Body of pancreas (tissue), 4 donors: ENCODE measurements around the gene FOXP1. TPM values are rescaled to one million over a fixed set of nuclear protein-coding genes. Genes with fewer than 3 reads are reported as not detected.

Experiments
- ATAC-seq: fragments of 150-250 bp; one replicate; pipeline ENCODE4 v1.9.1; 2016
- DNase-seq, 4 donors: peaks; one replicate each; pipeline ENCODE4 v3.0.0-alpha.2; 2019
- H3K27ac ChIP-seq, 4 donors: fragments of 200-600 bp; sonication (generic); 1 replicate in 3 of 4; 2 replicates in 1 of 4; pipeline versions ENCODE4 v1.5.1 to v1.6.1; 2016 to 2019; ENCODE audit warnings: mild to moderate bottlenecking in 1 of 4, mixed read lengths in 1 of 4, moderate library complexity in 1 of 4
- H3K27me3 ChIP-seq, 2 donors: fragments of 200-600 bp; sonication (generic); one replicate each; pipeline ENCODE4 v1.6.0; 2016; ENCODE audit warnings: mild to moderate bottlenecking in 1 of 2
- H3K36me3 ChIP-seq, 2 donors: fragments of 200-600 bp; sonication (generic); replicated peaks in 1 of 2; 2 replicates each; pipeline ENCODE4 v1.5.1; 2016; ENCODE audit warnings: low read depth in 2 of 2; ENCODE audit not compliant: insufficient read depth in 1 of 2
- H3K4me1 ChIP-seq: fragments of 200-600 bp; sonication (generic); one replicate; pipeline ENCODE4 v1.6.0; 2016
- H3K4me3 ChIP-seq, 2 donors: fragments of 200-600 bp; sonication (generic); 1 replicate in 1 of 2; 2 replicates in 1 of 2; pipeline ENCODE4 v1.5.1; 2016 to 2019
- H3K9me3 ChIP-seq, 3 donors: fragments of 200-600 bp; sonication (generic); 1 replicate in 2 of 3; 2 replicates in 1 of 3; pipeline ENCODE4 v1.5.1; 2016
- POLR2A ChIP-seq, 3 donors: fragments of 450-650 bp; IDR thresholded peaks; one replicate each; pipeline ENCODE4 v1.6.1; 2016; ENCODE audit warnings: antibody characterized with exemption in 3 of 3, mild to moderate bottlenecking in 2 of 3
- WGBS, 2 donors: methylation state at CpG; one replicate each; pipeline ENCODE4 v1.1.5; 2017; 5-methylcytosine and 5-hydroxymethylcytosine counted together
- intact Hi-C: fragments of 100-400 bp; cut with DNase I; formaldehyde crosslinking; loops from one replicate; pipeline ENCODE4 v1.15.1; 2023
- total RNA-seq, 2 donors: library from RNA; depleted of rRNA; stranded (reverse); fragments of >200 nt; gene quantifications; one replicate each; pipeline ENCODE4 v1.1.0, GENCODE V29; 2016
- TF ChIP-seq, protein P1 (sequence below), 7 experiments: fragments of 450-650 bp in 4 of 7; fragments of 200-600 bp in 3 of 7; sonication (generic) in 3 of 7; IDR thresholded peaks; one replicate each; pipeline ENCODE4 v1.5.1; 2016 to 2019; ENCODE audit warnings: antibody characterized with exemption in 7 of 7

The FOXP1 gene
- total RNA-seq, 2 donors from 2014 or later: 85.7 to 86.1 TPM

DNA sequence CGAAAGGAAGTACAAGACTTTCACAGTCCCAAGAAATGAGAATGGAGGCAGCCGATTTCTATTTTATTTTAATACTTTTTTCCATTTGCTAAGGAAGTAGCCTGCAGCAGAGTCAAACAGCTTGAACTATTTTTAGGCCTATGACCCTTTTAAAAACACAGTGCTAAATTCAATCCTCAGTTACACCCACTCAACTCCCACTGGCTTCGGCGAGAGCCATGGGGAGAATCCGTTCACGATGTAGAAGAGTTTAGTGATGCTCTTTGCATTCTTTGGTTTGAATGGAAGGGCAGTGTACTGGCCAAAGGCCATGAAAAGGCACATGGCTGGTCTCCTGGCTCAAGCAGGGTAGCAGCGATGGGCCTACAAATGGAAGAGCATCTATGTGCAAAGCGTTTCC, 343.5 kb downstream of the FOXP1 start:
- H3K36me3 ChIP-seq: no peaks in the 10 kb centered on the region
- TF ChIP-seq, protein P1, sequence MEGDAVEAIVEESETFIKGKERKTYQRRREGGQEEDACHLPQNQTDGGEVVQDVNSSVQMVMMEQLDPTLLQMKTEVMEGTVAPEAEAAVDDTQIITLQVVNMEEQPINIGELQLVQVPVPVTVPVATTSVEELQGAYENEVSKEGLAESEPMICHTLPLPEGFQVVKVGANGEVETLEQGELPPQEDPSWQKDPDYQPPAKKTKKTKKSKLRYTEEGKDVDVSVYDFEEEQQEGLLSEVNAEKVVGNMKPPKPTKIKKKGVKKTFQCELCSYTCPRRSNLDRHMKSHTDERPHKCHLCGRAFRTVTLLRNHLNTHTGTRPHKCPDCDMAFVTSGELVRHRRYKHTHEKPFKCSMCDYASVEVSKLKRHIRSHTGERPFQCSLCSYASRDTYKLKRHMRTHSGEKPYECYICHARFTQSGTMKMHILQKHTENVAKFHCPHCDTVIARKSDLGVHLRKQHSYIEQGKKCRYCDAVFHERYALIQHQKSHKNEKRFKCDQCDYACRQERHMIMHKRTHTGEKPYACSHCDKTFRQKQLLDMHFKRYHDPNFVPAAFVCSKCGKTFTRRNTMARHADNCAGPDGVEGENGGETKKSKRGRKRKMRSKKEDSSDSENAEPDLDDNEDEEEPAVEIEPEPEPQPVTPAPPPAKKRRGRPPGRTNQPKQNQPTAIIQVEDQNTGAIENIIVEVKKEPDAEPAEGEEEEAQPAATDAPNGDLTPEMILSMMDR (IDR thresholded peaks at IDR 0.05): no peak
- no peak for TF ChIP-seq POLR2A (IDR thresholded peaks at IDR 0.05)
- no peaks in the 10 kb centered on the region for H3K27me3 ChIP-seq
- intact Hi-C loops: no loop called here
- no peak overlapping the region for H3K27ac ChIP-seq
- peaks cover 6% of the 10 kb centered on the region for H3K4me1 ChIP-seq
- H3K9me3 ChIP-seq: no peaks in the 10 kb centered on the region
- 85 to 90% methylated on average over 8 of the region's 8 CpGs for WGBS, 2 donors
- DNase-seq (no peak), ATAC-seq (no peak)
- no peak overlapping the region for H3K4me3 ChIP-seq

DNA sequence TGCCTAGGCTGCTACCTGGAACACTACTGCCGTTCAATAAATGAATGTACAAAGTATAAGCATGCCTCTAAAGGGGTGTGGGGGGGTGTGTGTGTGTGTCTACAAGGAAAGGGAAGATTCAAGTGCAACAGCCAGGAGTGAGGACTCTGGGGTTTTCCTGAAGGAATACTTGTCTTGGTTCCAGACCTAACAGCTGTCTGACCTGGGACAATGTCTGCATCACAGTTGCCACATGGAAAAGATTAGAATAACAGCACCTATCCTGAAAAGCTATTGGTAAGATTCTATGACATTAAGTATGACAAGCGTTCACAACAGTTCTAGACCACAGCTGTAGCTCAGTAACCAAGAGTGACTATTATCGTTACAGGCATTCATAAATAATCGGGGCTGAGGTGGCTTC, 345.2 kb downstream of the FOXP1 start:
- H3K4me1 ChIP-seq: no peaks in the 10 kb centered on the region
- no peaks in the 10 kb centered on the region for H3K9me3 ChIP-seq
- no peak overlapping the region for H3K4me3 ChIP-seq
- no peak for ATAC-seq
- 82 to 89% methylated on average over 4 of the region's 4 CpGs for WGBS, 2 donors
- DNase-seq: no peak
- H3K36me3 ChIP-seq: no peaks in the 10 kb centered on the region
- no peaks in the 10 kb centered on the region for H3K27me3 ChIP-seq
- intact Hi-C loops: no loop called here
- TF ChIP-seq POLR2A (IDR thresholded peaks at IDR 0.05): no peak
- no peak overlapping the region for H3K27ac ChIP-seq

DNA sequence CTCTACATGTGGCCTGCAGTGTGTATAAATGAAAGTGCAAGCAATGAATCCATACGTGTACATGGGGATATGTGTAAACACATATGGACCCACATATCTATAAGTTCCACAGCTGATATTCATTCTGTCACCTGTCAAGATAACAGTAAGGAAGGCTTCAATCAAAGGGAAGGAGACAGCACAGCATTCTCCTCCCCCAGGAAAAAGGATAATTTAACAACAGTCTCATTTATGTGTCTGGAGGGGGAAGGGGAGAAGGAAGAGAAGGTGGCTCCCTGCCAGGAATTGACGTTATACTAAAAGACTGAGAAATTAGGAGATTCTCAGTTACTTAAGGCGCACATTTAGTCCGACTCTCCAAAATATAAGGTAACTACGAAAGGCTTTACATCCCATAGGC, 345.9 kb downstream of the FOXP1 start:
- Histone ChIP-seq H3K4me1 (no peaks in the 10 kb centered on the region), H3K27me3 (no peaks in the 10 kb centered on the region), H3K36me3 (no peaks in the 10 kb centered on the region), H3K27ac (no peak overlapping the region), H3K4me3 (no peak overlapping the region), H3K9me3 (no peaks in the 10 kb centered on the region)
- WGBS, 2 donors: 76 to 78% methylated on average over 5 of the region's 5 CpGs
- ATAC-seq (no peak), DNase-seq (no peak)
- no peak for TF ChIP-seq POLR2A (IDR thresholded peaks at IDR 0.05)
- intact Hi-C loops: no loop called here

DNA sequence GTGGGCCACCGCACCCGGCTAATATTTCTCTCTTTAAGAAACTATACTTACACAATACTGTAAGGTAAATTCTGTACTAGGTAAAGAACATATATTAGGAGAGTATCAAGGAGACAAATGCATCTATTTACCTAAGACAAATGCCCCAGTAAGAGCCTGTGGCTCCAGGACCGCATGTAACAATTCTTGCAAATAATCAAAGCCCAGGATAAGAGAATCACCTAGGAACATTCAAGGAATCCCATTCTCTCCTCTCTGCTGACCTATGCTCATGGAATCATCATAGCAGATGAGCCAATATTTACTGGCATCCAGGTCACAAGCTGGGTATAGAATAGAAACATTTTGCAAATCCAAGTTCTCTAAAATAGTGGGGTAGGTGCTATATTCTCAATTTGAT, 347.7 kb downstream of the FOXP1 start:
- H3K4me3 ChIP-seq: no peak overlapping the region
- WGBS, 2 donors: 97 to 100% methylated on average over 3 of the region's 3 CpGs
- no peaks in the 10 kb centered on the region for H3K9me3 ChIP-seq
- intact Hi-C loops: no loop called here
- no peaks in the 10 kb centered on the region for H3K27me3 ChIP-seq
- H3K27ac ChIP-seq: no peak overlapping the region
- no peak for TF ChIP-seq POLR2A (IDR thresholded peaks at IDR 0.05)
- TF ChIP-seq, protein P1 (IDR thresholded peaks at IDR 0.05): no peak
- no peaks in the 10 kb centered on the region for H3K36me3 ChIP-seq
- no peak for ATAC-seq
- DNase-seq: no peak
- no peaks in the 10 kb centered on the region for H3K4me1 ChIP-seq

DNA sequence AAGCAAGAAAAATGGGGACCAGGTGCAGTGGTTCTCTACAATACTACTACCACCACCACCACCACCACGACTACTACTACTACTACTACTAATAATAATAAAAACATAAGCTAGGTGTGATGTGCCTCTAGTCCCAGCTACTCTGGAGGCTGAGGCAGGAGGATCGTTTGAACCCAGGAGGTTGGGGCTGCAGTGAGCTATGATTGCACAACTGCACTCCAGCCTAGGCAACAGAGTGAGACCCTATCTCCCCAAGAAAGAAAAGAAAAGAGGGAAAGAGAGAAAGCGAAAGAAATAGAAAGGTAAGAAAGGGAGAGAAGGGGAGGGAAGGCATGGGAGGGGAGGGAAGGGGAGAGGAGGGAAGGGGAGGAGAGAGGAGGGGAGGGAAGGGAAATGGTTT, 350.6 kb downstream of the FOXP1 start:
- WGBS, 2 donors: 86 to 91% methylated on average over 3 of the region's 3 CpGs
- no peak overlapping the region for H3K27ac ChIP-seq
- no peak overlapping the region for H3K4me3 ChIP-seq
- H3K4me1 ChIP-seq: peaks cover 6% of the 10 kb centered on the region
- DNase-seq: no peak
- H3K9me3 ChIP-seq: no peaks in the 10 kb centered on the region
- no peak for ATAC-seq
- intact Hi-C loops: no loop called here
- no peaks in the 10 kb centered on the region for H3K36me3 ChIP-seq
- TF ChIP-seq, protein P1 (IDR thresholded peaks at IDR 0.05): no peak
- TF ChIP-seq POLR2A (IDR thresholded peaks at IDR 0.05): no peak
- no peaks in the 10 kb centered on the region for H3K27me3 ChIP-seq

DNA sequence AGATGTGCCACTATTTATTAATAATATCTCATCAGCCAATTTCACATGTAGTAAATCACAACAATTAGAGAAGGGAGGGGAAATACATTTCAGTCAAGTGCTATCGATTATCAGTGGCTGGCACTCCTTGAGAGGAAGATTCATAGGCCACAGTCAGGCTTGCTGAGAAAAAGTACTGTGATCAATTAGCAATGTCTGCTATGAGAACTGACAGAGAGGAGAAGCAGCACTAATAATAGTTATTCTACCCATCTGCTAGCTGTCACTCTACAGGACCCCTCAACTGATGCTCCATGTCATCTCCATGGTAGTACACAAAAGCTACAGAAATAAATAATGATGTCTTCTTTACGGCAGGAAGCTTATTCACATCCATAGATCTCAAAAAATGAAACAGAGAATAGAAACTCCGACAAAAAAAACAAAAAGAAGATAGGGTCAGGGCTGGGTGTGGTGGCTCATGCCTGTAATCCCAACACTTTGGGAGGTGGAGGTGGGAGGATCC, 351.3 kb downstream of the FOXP1 start:
- Histone ChIP-seq H3K27ac (no peak overlapping the region), H3K4me3 (no peak overlapping the region), H3K36me3 (no peaks in the 10 kb centered on the region), H3K4me1 (peaks cover 6% of the 10 kb centered on the region), H3K9me3 (no peaks in the 10 kb centered on the region), H3K27me3 (no peaks in the 10 kb centered on the region)
- WGBS, 2 donors: 55 to 65% methylated on average over 3 of the region's 3 CpGs
- TF ChIP-seq, protein P1 (IDR thresholded peaks at IDR 0.05): no peak
- TF ChIP-seq POLR2A (IDR thresholded peaks at IDR 0.05): no peak
- ATAC-seq (no peak), DNase-seq (no peak)
- intact Hi-C loops: no loop called here
